Loucy (cell line): ENCODE results near the gene MYMK.

ENCODE experiments used
- H2AFZ ChIP-seq: fragments of 200-600 bp; sonication (generic); 2 replicates; pipeline ENCODE4 v1.6.0; 2016; ENCODE audit warnings: antibody characterized with exemption, mild to moderate bottlenecking, low read length, moderate library complexity
- H3F3A ChIP-seq: fragments of 200-600 bp; 2 replicates; pipeline ENCODE4 v1.6.0; 2016; ENCODE audit warnings: antibody characterized with exemption, low read depth, mild to moderate bottlenecking
- H3K27me3 ChIP-seq: fragments of 200-600 bp; sonication (generic); 2 replicates; pipeline ENCODE4 v1.6.1; 2014; ENCODE audit warnings: low read length, mild to moderate bottlenecking; ENCODE audit not compliant: insufficient read depth, poor library complexity, severe bottlenecking
- H3K36me3 ChIP-seq: fragments of 200-600 bp; sonication (generic); 2 replicates; pipeline ENCODE4 v1.6.1; 2016; ENCODE audit warnings: low read length; ENCODE audit not compliant: insufficient read depth
- H3K4me1 ChIP-seq: fragments of 200-600 bp; sonication (generic); 2 replicates; pipeline ENCODE4 v1.5.1; 2014; ENCODE audit warnings: low read length, mild to moderate bottlenecking; ENCODE audit not compliant: insufficient read depth, poor library complexity, severe bottlenecking
- H3K4me2 ChIP-seq: fragments of 200-600 bp; sonication (generic); 2 replicates; pipeline ENCODE4 v1.6.0; 2014; ENCODE audit warnings: antibody characterized with exemption, low read length, low read depth, mild to moderate bottlenecking; ENCODE audit not compliant: poor library complexity, severe bottlenecking
- H3K4me3 ChIP-seq: fragments of 200-600 bp; sonication (generic); 2 replicates; pipeline ENCODE4 v1.5.1; 2014; ENCODE audit warnings: low read length, mild to moderate bottlenecking, mixed read lengths; ENCODE audit not compliant: poor library complexity, severe bottlenecking
- H3K79me2 ChIP-seq: fragments of 200-600 bp; sonication (generic); 2 replicates; pipeline ENCODE4 v1.6.1; 2014; ENCODE audit warnings: low read length; ENCODE audit not compliant: insufficient read depth
- H3K9ac ChIP-seq: fragments of 200-600 bp; sonication (generic); 2 replicates; pipeline ENCODE4 v1.6.0; 2014; ENCODE audit warnings: mild to moderate bottlenecking, low read depth, low read length, moderate library complexity; ENCODE audit not compliant: poor library complexity, severe bottlenecking
- H3K9me2 ChIP-seq: fragments of 200-600 bp; sonication (generic); replicated peaks from 2 replicates; pipeline ENCODE4 v1.6.1; 2016; ENCODE audit warnings: low read depth, low read length, mixed read lengths
- H3K9me3 ChIP-seq: fragments of 200-600 bp; sonication (generic); 2 replicates; pipeline ENCODE4 v1.6.1; 2014; ENCODE audit warnings: mild to moderate bottlenecking, antibody characterized with exemption, low read length, low read depth; ENCODE audit not compliant: insufficient read depth
- H4K20me1 ChIP-seq: fragments of 200-600 bp; sonication (generic); 2 replicates; pipeline ENCODE4 v1.6.0; 2014; ENCODE audit warnings: antibody characterized with exemption, low read length, mild to moderate bottlenecking; ENCODE audit not compliant: insufficient read depth, poor library complexity, severe bottlenecking
- EZH2phosphoT487 ChIP-seq: fragments of 200-600 bp; IDR thresholded peaks from 2 replicates; pipeline ENCODE4 v1.6.1; 2018; ENCODE audit warnings: antibody characterized with exemption, mild to moderate bottlenecking, moderate library complexity, borderline replicate concordance
- TF ChIP-seq, protein P1 (sequence below): fragments of 200-600 bp; sonication (generic); conservative IDR thresholded peaks from 2 replicates; pipeline ENCODE4 v1.5.1; 2014; ENCODE audit warnings: mild to moderate bottlenecking, antibody characterized with exemption, low read length

Gene MYMK

GRCh38 chr9:133553973-133554713 lies 29.4 kb upstream of the MYMK start:
- H3F3A ChIP-seq = no peaks in the 10 kb centered on the region
- H3K9ac ChIP-seq = no peak overlapping the region
- H3K9me2 ChIP-seq = no peaks in the 10 kb centered on the region
- no peaks in the 10 kb centered on the region for H3K79me2 ChIP-seq
- H3K4me3 ChIP-seq = no peak overlapping the region
- no peaks in the 10 kb centered on the region for H3K9me3 ChIP-seq
- no peak overlapping the region for H2AFZ ChIP-seq
- peaks cover 33% of the 10 kb centered on the region for H3K4me1 ChIP-seq
- no peak overlapping the region for H3K4me2 ChIP-seq
- H4K20me1 ChIP-seq = no peaks in the 10 kb centered on the region
- TF ChIP-seq EZH2phosphoT487 = no peak
- TF ChIP-seq, protein P1, sequence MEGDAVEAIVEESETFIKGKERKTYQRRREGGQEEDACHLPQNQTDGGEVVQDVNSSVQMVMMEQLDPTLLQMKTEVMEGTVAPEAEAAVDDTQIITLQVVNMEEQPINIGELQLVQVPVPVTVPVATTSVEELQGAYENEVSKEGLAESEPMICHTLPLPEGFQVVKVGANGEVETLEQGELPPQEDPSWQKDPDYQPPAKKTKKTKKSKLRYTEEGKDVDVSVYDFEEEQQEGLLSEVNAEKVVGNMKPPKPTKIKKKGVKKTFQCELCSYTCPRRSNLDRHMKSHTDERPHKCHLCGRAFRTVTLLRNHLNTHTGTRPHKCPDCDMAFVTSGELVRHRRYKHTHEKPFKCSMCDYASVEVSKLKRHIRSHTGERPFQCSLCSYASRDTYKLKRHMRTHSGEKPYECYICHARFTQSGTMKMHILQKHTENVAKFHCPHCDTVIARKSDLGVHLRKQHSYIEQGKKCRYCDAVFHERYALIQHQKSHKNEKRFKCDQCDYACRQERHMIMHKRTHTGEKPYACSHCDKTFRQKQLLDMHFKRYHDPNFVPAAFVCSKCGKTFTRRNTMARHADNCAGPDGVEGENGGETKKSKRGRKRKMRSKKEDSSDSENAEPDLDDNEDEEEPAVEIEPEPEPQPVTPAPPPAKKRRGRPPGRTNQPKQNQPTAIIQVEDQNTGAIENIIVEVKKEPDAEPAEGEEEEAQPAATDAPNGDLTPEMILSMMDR = no peak
- H3K27me3 ChIP-seq = no peaks in the 10 kb centered on the region
- no peaks in the 10 kb centered on the region for H3K36me3 ChIP-seq

DNA sequence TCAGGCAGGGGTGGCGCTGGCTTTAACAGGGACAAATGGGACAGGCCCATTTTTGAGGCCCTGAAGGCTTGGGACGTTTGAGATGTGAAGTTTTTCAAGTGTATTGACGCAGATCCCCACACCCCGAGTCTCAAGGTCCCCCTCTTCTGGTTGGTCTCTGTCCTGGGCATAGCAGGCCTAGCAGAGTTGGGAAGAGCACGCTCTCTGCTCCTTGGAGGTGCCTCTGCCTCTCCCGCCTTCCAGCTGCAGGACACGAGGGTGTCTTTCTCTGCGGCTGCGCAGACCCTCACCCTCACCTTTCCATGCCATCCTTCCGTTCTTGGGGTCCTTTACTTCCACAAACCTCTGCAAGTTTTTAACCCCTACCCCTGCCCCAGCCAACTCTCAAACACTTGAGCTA lies 28.4 kb upstream of the MYMK start:
- H3K4me1 ChIP-seq = peaks cover 24% of the 10 kb centered on the region
- TF ChIP-seq, protein P1 = no peak
- TF ChIP-seq EZH2phosphoT487 = no peak
- no peaks in the 10 kb centered on the region for H3F3A ChIP-seq
- no peaks in the 10 kb centered on the region for H3K27me3 ChIP-seq
- no peaks in the 10 kb centered on the region for H3K36me3 ChIP-seq
- H3K9me3 ChIP-seq = no peaks in the 10 kb centered on the region
- no peaks in the 10 kb centered on the region for H3K79me2 ChIP-seq
- H4K20me1 ChIP-seq = no peaks in the 10 kb centered on the region
- H2AFZ ChIP-seq = no peak overlapping the region
- no peak overlapping the region for H3K9ac ChIP-seq
- no peaks in the 10 kb centered on the region for H3K9me2 ChIP-seq
- H3K4me2 ChIP-seq = no peak overlapping the region
- no peak overlapping the region for H3K4me3 ChIP-seq

DNA sequence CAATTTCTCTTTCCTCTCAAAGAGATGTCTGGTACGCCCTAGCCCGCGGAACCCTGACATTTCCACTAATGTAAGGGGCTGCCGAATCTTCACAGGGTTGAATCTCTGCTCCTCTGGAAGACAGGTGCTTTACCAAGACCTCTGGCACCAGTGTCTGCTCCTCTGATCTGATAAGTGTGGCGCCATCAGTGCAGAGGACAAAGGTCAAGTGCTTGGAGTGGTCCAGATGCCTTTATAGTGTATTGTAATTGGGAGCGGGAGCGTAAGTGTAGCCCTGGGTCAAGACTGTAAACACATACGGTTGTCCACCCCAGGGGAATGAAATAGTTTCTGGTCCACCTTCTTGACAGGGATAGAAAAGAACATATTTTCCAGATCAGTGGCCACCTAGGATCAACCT lies 27.5 kb upstream of the MYMK start:
- no peak overlapping the region for H3K4me3 ChIP-seq

More for the DNA sequence above, 27.5 kb upstream of the MYMK start:
- TF ChIP-seq, protein P1 = no peak
- TF ChIP-seq EZH2phosphoT487 = no peak
- Histone ChIP-seq H4K20me1 (no peaks in the 10 kb centered on the region), H2AFZ (no peak overlapping the region), H3K9me2 (no peaks in the 10 kb centered on the region), H3K4me2 (no peak overlapping the region), H3K9ac (no peak overlapping the region), H3K4me1 (peaks cover 15% of the 10 kb centered on the region), H3K9me3 (no peaks in the 10 kb centered on the region), H3K79me2 (no peaks in the 10 kb centered on the region), H3K36me3 (no peaks in the 10 kb centered on the region), H3F3A (no peaks in the 10 kb centered on the region), H3K27me3 (no peaks in the 10 kb centered on the region)
